GM03348 (cell line): Measurements from ENCODE around the gene LTBR.
"Not testable (repeated sequence)": the region's sequence is repeated elsewhere in the genome, so short reads cannot be mapped to it uniquely, and the experiment has no call there.

Source experiments
- DNase-seq: peaks from one replicate; pipeline ENCODE4 v3.0.0; 2012; ENCODE audit warnings: low spot score

LTBR gene

GRCh38 chr12:6425590-6426531 lies 41.9 kb downstream of the LTBR start:
- DNase-seq = no peak

- DNase-seq = no peak
Measured at GRCh38 chr12:6426882-6427671, 43.1 kb downstream of the LTBR start.

- not testable (repeated sequence) for DNase-seq
Measured at GRCh38 chr12:6427796-6428195, 43.8 kb downstream of the LTBR start.

- no peak for DNase-seq
Measured at GRCh38 chr12:6428326-6428725, 44.4 kb downstream of the LTBR start.

GRCh38 chr12:6430124-6430989 lies 46.4 kb downstream of the LTBR start:
- DNase-seq = peak; percentile 92

- DNase-seq = no peak
Measured at GRCh38 chr12:6432991-6433390, 49.0 kb downstream of the LTBR start.

GRCh38 chr12:6434205-6435140 lies 50.5 kb downstream of the LTBR start:
- DNase-seq = no peak

GRCh38 chr12:6435961-6436715 lies 52.2 kb downstream of the LTBR start:
- DNase-seq = no peak

GRCh38 chr12:6437586-6437985 lies 53.6 kb downstream of the LTBR start:
- DNase-seq = no peak

GRCh38 chr12:6438345-6438744 lies 54.4 kb downstream of the LTBR start:
- no peak for DNase-seq

- no peak for DNase-seq
Measured at GRCh38 chr12:6440391-6440790, 56.4 kb downstream of the LTBR start.
